H9 (cell line): Measurements from ENCODE around the gene RNF126. TPM values are rescaled to one million over a fixed set of nuclear protein-coding genes. Genes with fewer than 3 reads are reported as not detected.

Experiments used
- DNase-seq: peaks from one replicate; pipeline ENCODE4 v3.0.0-alpha.2; 2017
- H2AFZ ChIP-seq: one replicate; pipeline ENCODE4 v1.6.1; 2013; ENCODE audit warnings: mild to moderate bottlenecking, low read length, control low read depth, moderate library complexity
- H2AK5ac ChIP-seq: 2 replicates; pipeline ENCODE4 v1.6.1; 2013; ENCODE audit warnings: low read length, control low read depth, mixed read lengths; ENCODE audit not compliant: insufficient read length
- H2BK120ac ChIP-seq: one replicate; pipeline ENCODE4 v1.6.1; 2013; ENCODE audit warnings: low read depth, mild to moderate bottlenecking, low read length, control low read depth, inconsistent platforms; ENCODE audit not compliant: poor library complexity, severe bottlenecking
- H2BK12ac ChIP-seq: 2 replicates; pipeline ENCODE4 v1.6.1; 2013; ENCODE audit warnings: low read length, control low read depth, mixed read lengths, low read depth; ENCODE audit not compliant: insufficient read length
- H2BK15ac ChIP-seq: 2 replicates; pipeline ENCODE4 v1.6.1; 2013; ENCODE audit warnings: low read depth, low read length, control low read depth
- H2BK20ac ChIP-seq: one replicate; pipeline ENCODE4 v1.6.1; 2013; ENCODE audit warnings: low read depth, mild to moderate bottlenecking, low read length, control low read depth, inconsistent platforms; ENCODE audit not compliant: poor library complexity, severe bottlenecking
- H2BK5ac ChIP-seq: 2 replicates; pipeline ENCODE4 v1.6.1; 2013; ENCODE audit warnings: low read length, control low read depth, mixed read lengths; ENCODE audit not compliant: insufficient read length
- H3K14ac ChIP-seq: 2 replicates; pipeline ENCODE4 v1.6.1; 2013; ENCODE audit warnings: low read length, control low read depth; ENCODE audit not compliant: insufficient read depth
- H3K18ac ChIP-seq: 2 replicates; pipeline ENCODE4 v1.6.1; 2013; ENCODE audit warnings: low read depth, mild to moderate bottlenecking, mixed read lengths, low read length, control low read depth; ENCODE audit not compliant: insufficient read length
- H3K23ac ChIP-seq: 2 replicates; pipeline ENCODE4 v1.6.1; 2013; ENCODE audit warnings: low read length, control low read depth, mixed read lengths, low read depth; ENCODE audit not compliant: insufficient read length
- H3K23me2 ChIP-seq: 2 replicates; pipeline ENCODE4 v1.6.1; 2013; ENCODE audit warnings: low read depth, mild to moderate bottlenecking, mixed read lengths, low read length, control low read depth; ENCODE audit not compliant: insufficient read length, poor library complexity, severe bottlenecking
- H3K27ac ChIP-seq: 2 replicates; pipeline ENCODE4 v1.5.1; 2013; ENCODE audit warnings: low read length, control low read depth, mixed read lengths, low read depth; ENCODE audit not compliant: insufficient read length
- H3K27me3 ChIP-seq: 2 replicates; pipeline ENCODE4 v1.6.1; 2013; ENCODE audit warnings: low read length, control low read depth, inconsistent platforms; ENCODE audit not compliant: insufficient read depth
- H3K4ac ChIP-seq: 2 replicates; pipeline ENCODE4 v1.6.1; 2013; ENCODE audit warnings: low read depth, mild to moderate bottlenecking, control low read depth, inconsistent platforms, low read length, moderate library complexity
- H3K4me1 ChIP-seq: 2 replicates; pipeline ENCODE4 v1.6.1; 2013; ENCODE audit warnings: low read length, control low read depth, inconsistent platforms; ENCODE audit not compliant: insufficient read depth
- H3K4me2 ChIP-seq: 2 replicates; pipeline ENCODE4 v1.6.1; 2013; ENCODE audit warnings: low read length, control low read depth, mixed read lengths; ENCODE audit not compliant: insufficient read length, insufficient read depth
- H3K56ac ChIP-seq: 2 replicates; pipeline ENCODE4 v1.6.1; 2013; ENCODE audit warnings: low read depth, mild to moderate bottlenecking, mixed read lengths, low read length, control low read depth; ENCODE audit not compliant: insufficient read length
- H3K79me1 ChIP-seq: 2 replicates; pipeline ENCODE4 v1.6.1; 2013; ENCODE audit warnings: low read depth, mild to moderate bottlenecking, moderate library complexity, low read length, control low read depth, inconsistent platforms; ENCODE audit not compliant: insufficient read depth, poor library complexity, severe bottlenecking
- H3K79me2 ChIP-seq: 2 replicates; pipeline ENCODE4 v1.6.1; 2013; ENCODE audit warnings: low read length, control low read depth, inconsistent platforms; ENCODE audit not compliant: insufficient read depth
- H3K9ac ChIP-seq: 2 replicates; pipeline ENCODE4 v1.6.1; 2013; ENCODE audit warnings: low read length, control low read depth, mixed read lengths; ENCODE audit not compliant: insufficient read length; ENCODE audit errors: extremely low read depth
- H3K9me3 ChIP-seq: one replicate; pipeline ENCODE4 v1.6.1; 2013; ENCODE audit warnings: low read depth, low read length, inconsistent platforms; ENCODE audit not compliant: control insufficient read depth
- H3T11ph ChIP-seq: one replicate; pipeline ENCODE4 v1.6.1; 2013; ENCODE audit warnings: mild to moderate bottlenecking, low read length, control low read depth, inconsistent platforms
- H4K20me1 ChIP-seq: one replicate; pipeline ENCODE4 v1.6.1; 2013; ENCODE audit not compliant: control insufficient read depth, insufficient read length, insufficient read depth
- H4K5ac ChIP-seq: 2 replicates; pipeline ENCODE4 v1.6.1; 2013; ENCODE audit warnings: low read depth, mild to moderate bottlenecking, mixed read lengths, low read length, control low read depth; ENCODE audit not compliant: insufficient read length
- H4K8ac ChIP-seq: replicated peaks from 2 replicates; pipeline ENCODE4 v1.6.1; 2013; ENCODE audit warnings: low read length, control low read depth, mixed read lengths, low read depth; ENCODE audit not compliant: insufficient read length
- H4K91ac ChIP-seq: 2 replicates; pipeline ENCODE4 v1.6.1; 2013; ENCODE audit warnings: low read depth, mild to moderate bottlenecking, moderate library complexity, mixed read lengths, low read length, control low read depth; ENCODE audit not compliant: insufficient read length
- H3K27ac Mint-ChIP-seq, 3 experiments: 2 replicates in 2 of 3; 3 replicates in 1 of 3; pipeline ENCODE4 v1.8.0; 2020 to 2021; ENCODE audit warnings: mixed read lengths in 3 of 3, mild to moderate bottlenecking in 1 of 3, moderate library complexity in 1 of 3
- H3K27me3 Mint-ChIP-seq: 2 replicates; pipeline ENCODE4 v1.8.0; 2021; ENCODE audit warnings: low read depth, mild to moderate bottlenecking, moderate library complexity, mixed read lengths
- H3K36me3 Mint-ChIP-seq, 3 experiments: 2 replicates in 2 of 3; 3 replicates in 1 of 3; pipeline ENCODE4 v1.8.0; 2020 to 2021; ENCODE audit warnings: low read depth in 3 of 3, mixed read lengths in 3 of 3; ENCODE audit not compliant: insufficient read depth in 1 of 3
- H3K4me1 Mint-ChIP-seq, 2 experiments: 2 replicates each; pipeline ENCODE4 v1.8.0; 2020; ENCODE audit warnings: mixed read lengths in 2 of 2
- H3K4me3 Mint-ChIP-seq, 2 experiments: 2 replicates in 1 of 2; 3 replicates in 1 of 2; pipeline ENCODE4 v1.8.0; 2020 to 2021; ENCODE audit warnings: mild to moderate bottlenecking in 2 of 2, mixed read lengths in 2 of 2, moderate library complexity in 1 of 2
- H3K9me3 Mint-ChIP-seq, 2 experiments: 2 replicates in 1 of 2; 3 replicates in 1 of 2; pipeline ENCODE4 v1.8.0; 2020; ENCODE audit warnings: mild to moderate bottlenecking in 2 of 2, mixed read lengths in 2 of 2, moderate library complexity in 1 of 2
- CTCF ChIP-seq: fragments of 200-600 bp; sonication (generic); conservative IDR thresholded peaks from 3 replicates; pipeline ENCODE4 v1.8.0; 2021; ENCODE audit warnings: antibody characterized with exemption, mild to moderate bottlenecking
- WGBS: extraction: QIAGEN DNeasy Blood & Tissue Kit; methylation state at CpG from one replicate; pipeline ENCODE4 v1.1.7; 2013; ENCODE audit warnings: missing lambda C conversion rate, low lambda C conversion rate, mixed read lengths; ENCODE audit not compliant: insufficient read length; ENCODE audit errors: extremely low coverage; 5-methylcytosine and 5-hydroxymethylcytosine counted together
- total RNA-seq: library from RNA; stranded (reverse); gene quantifications from 2 replicates; pipeline ENCODE4 v1.2.1, GENCODE V29; 2021

The RNF126 gene
- total RNA-seq, 1 experiment from 2014 or later: 81.9 TPM

- Histone ChIP-seq H3K9me3 (no peaks in the 10 kb centered on the region), H2BK15ac (no peak overlapping the region), H4K5ac (no peak overlapping the region), H2AK5ac (no peak overlapping the region), H3K4me2 (no peak overlapping the region), H2BK12ac (no peak overlapping the region), H3K4ac (no peak overlapping the region), H2AFZ (no peak overlapping the region), H3K18ac (no peak overlapping the region), H3K14ac (no peak overlapping the region), H3K79me1 (no peaks in the 10 kb centered on the region), H2BK5ac (no peak overlapping the region), H3K56ac (no peak overlapping the region), H3K9ac (no peak overlapping the region), H4K91ac (no peak overlapping the region), H4K20me1 (no peaks in the 10 kb centered on the region), H3K27me3 (no peaks in the 10 kb centered on the region), H3K4me1 (no peaks in the 10 kb centered on the region), H2BK20ac (no peak overlapping the region), H4K8ac (no peak overlapping the region), H3T11ph (no peak overlapping the region), H3K23me2 (no peaks in the 10 kb centered on the region), H3K27ac (no peak overlapping the region), H3K79me2 (no peaks in the 10 kb centered on the region), H2BK120ac (no peak overlapping the region), H3K23ac (no peak overlapping the region)
- H3K9me3 Mint-ChIP-seq: no peaks in the 10 kb centered on the region
- H3K4me1 Mint-ChIP-seq: no peaks in the 10 kb centered on the region
- no peak overlapping the region for H3K27ac Mint-ChIP-seq
- H3K27me3 Mint-ChIP-seq: no peaks in the 10 kb centered on the region
- no peak for DNase-seq
- TF ChIP-seq CTCF: no peak
- no peak overlapping the region; a peak in 1 of 5 replicates for H3K4me3 Mint-ChIP-seq
- peaks cover 26 to 60% (median 47%) of the 10 kb centered on the region in 3 experiments for H3K36me3 Mint-ChIP-seq
- no CpG with 5 or more reads among the region's 27 CpGs for WGBS
Observed at GRCh38 chr19:618674-619285, 44.2 kb downstream of the RNF126 start.
